SU-DHL-6 (cell line): ENCODE results near the gene MS4A12.

ENCODE experiments used
- EZH2phosphoT487 ChIP-seq: fragments of 200-600 bp; sonication (generic), shearing (Covaris generic); conservative IDR thresholded peaks from 2 replicates; pipeline ENCODE4 v1.6.1; 2018; ENCODE audit warnings: mild to moderate bottlenecking, antibody characterized with exemption, low read length, moderate library complexity, mixed read lengths
- TF ChIP-seq, protein P1 (sequence below): fragments of 200-600 bp; sonication (generic); IDR thresholded peaks from one replicate; pipeline ENCODE4 v1.5.1; 2017; ENCODE audit warnings: antibody characterized with exemption, mild to moderate bottlenecking, low read length, moderate library complexity; ENCODE audit not compliant: insufficient read depth, poor library complexity, severe bottlenecking

DNA sequence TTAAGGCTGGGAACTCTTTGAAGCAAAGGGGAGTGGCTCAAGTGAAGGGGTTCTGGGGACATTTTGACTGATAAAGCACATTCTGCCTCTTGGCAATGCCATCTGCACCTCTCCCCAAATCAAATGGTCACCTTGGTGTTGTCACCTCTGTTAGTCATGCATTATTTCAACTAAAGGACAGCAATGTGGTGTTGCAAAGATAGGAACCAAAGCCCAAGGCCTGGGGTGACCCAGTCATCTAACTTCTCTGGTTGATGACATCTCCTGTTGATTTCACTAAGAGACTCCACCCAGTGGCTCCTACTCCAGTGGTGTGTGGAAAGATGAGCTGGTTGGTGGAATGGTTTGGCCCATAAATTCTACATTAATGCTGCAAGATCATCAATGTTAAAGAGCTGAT is 44.7 kb upstream of the MS4A12 start:
- TF ChIP-seq, protein P1, sequence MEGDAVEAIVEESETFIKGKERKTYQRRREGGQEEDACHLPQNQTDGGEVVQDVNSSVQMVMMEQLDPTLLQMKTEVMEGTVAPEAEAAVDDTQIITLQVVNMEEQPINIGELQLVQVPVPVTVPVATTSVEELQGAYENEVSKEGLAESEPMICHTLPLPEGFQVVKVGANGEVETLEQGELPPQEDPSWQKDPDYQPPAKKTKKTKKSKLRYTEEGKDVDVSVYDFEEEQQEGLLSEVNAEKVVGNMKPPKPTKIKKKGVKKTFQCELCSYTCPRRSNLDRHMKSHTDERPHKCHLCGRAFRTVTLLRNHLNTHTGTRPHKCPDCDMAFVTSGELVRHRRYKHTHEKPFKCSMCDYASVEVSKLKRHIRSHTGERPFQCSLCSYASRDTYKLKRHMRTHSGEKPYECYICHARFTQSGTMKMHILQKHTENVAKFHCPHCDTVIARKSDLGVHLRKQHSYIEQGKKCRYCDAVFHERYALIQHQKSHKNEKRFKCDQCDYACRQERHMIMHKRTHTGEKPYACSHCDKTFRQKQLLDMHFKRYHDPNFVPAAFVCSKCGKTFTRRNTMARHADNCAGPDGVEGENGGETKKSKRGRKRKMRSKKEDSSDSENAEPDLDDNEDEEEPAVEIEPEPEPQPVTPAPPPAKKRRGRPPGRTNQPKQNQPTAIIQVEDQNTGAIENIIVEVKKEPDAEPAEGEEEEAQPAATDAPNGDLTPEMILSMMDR: no peak
- no peak for TF ChIP-seq EZH2phosphoT487
